ENCODE results near the gene MKLN1. TPM values are rescaled to one million over a fixed set of nuclear protein-coding genes. Genes with fewer than 3 reads are reported as not detected.

MKLN1 gene
- total RNA-seq, 1 experiment from 2014 or later: 90.2 TPM

DNA sequence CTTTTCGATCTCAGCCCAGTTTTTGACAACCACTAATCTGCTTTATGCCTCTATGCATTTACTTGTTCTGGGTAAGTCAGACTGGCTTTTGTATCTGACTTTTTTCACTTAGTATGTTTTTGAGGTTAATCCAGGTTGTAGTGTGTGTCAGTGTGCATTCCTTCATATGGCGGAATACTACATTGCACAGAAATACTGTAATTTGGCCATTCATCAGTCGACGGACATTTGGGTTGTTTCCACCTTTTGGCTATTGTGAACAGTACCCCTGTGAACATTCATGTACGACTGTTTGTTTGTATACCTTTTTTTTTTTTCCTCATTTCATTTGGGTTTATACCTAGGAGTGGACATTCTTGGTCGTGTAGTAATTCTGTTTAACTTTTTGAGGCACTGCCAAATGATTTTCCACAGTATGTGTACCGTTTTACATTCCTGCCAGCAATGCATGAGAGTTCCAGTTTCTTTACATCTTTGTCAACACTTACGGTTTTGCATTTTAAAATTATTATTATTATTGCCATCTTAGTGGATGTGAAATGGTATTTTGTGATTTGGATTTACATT lies 57.4 kb downstream of the MKLN1 start:
- ChIA-PET POLR2A (ENCODE audit: low non-redundant PET) (no interaction called here), CTCF (no interaction called here)
- intact Hi-C loops (cut with micrococcal nuclease; ENCODE audit: unreplicated experiment): no loop called here
- DNase-seq (ENCODE audit: low spot score): no peak
- no TSS peak for BruUV-seq (replicated peaks)
- H3K27ac ChIP-seq (ENCODE audit: low read depth, low read length, poor library complexity, severe bottlenecking): no peak overlapping the region
- H3K4me1 ChIP-seq (ENCODE audit: insufficient read depth, low read length, poor library complexity, severe bottlenecking): peaks cover 15% of the 10 kb centered on the region
- no peaks in the 10 kb centered on the region for H3K36me3 ChIP-seq (ENCODE audit: insufficient read depth, low read length, poor library complexity, severe bottlenecking)
- no peaks in the 10 kb centered on the region for H3K27me3 ChIP-seq (replicated peaks; ENCODE audit: insufficient read depth, low read depth, low read length, poor library complexity)
- TF ChIP-seq, protein P1, sequence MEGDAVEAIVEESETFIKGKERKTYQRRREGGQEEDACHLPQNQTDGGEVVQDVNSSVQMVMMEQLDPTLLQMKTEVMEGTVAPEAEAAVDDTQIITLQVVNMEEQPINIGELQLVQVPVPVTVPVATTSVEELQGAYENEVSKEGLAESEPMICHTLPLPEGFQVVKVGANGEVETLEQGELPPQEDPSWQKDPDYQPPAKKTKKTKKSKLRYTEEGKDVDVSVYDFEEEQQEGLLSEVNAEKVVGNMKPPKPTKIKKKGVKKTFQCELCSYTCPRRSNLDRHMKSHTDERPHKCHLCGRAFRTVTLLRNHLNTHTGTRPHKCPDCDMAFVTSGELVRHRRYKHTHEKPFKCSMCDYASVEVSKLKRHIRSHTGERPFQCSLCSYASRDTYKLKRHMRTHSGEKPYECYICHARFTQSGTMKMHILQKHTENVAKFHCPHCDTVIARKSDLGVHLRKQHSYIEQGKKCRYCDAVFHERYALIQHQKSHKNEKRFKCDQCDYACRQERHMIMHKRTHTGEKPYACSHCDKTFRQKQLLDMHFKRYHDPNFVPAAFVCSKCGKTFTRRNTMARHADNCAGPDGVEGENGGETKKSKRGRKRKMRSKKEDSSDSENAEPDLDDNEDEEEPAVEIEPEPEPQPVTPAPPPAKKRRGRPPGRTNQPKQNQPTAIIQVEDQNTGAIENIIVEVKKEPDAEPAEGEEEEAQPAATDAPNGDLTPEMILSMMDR (conservative IDR thresholded peaks at IDR 0.05; ENCODE audit: low read depth, low read length): no peak
- TF ChIP-seq EZH2 (IDR thresholded peaks at IDR 0.05; ENCODE audit: borderline replicate concordance, low read depth, low read length, poor library complexity, severe bottlenecking): no peak
- H3K9me3 ChIP-seq (ENCODE audit: low read depth, low read length, poor library complexity, severe bottlenecking): no peaks in the 10 kb centered on the region
- H3K4me3 ChIP-seq (ENCODE audit: low read depth, low read length, poor library complexity, severe bottlenecking): no peak overlapping the region

GRCh38 chr7:131388126-131388525 lies 60.5 kb downstream of the MKLN1 start:
- no peaks in the 10 kb centered on the region for H3K27me3 ChIP-seq (replicated peaks; ENCODE audit: insufficient read depth, low read depth, low read length, poor library complexity)
- peaks cover 14% of the 10 kb centered on the region for H3K4me1 ChIP-seq (ENCODE audit: insufficient read depth, low read length, poor library complexity, severe bottlenecking)
- POLR2A ChIA-PET (ENCODE audit: low non-redundant PET): no interaction called here
- no peak for TF ChIP-seq EZH2 (IDR thresholded peaks at IDR 0.05; ENCODE audit: borderline replicate concordance, low read depth, low read length, poor library complexity, severe bottlenecking)
- TF ChIP-seq, protein P1 (conservative IDR thresholded peaks at IDR 0.05; ENCODE audit: low read depth, low read length): no peak
- H3K36me3 ChIP-seq (ENCODE audit: insufficient read depth, low read length, poor library complexity, severe bottlenecking): no peaks in the 10 kb centered on the region
- H3K27ac ChIP-seq (ENCODE audit: low read depth, low read length, poor library complexity, severe bottlenecking): no peak overlapping the region
- CTCF ChIA-PET: no interaction called here
- no peak for DNase-seq (ENCODE audit: low spot score)
- no peaks in the 10 kb centered on the region for H3K9me3 ChIP-seq (ENCODE audit: low read depth, low read length, poor library complexity, severe bottlenecking)
- no TSS peak for BruUV-seq (replicated peaks)
- intact Hi-C loops (cut with micrococcal nuclease; ENCODE audit: unreplicated experiment): no loop called here
- no peak overlapping the region for H3K4me3 ChIP-seq (ENCODE audit: low read depth, low read length, poor library complexity, severe bottlenecking)

DNA sequence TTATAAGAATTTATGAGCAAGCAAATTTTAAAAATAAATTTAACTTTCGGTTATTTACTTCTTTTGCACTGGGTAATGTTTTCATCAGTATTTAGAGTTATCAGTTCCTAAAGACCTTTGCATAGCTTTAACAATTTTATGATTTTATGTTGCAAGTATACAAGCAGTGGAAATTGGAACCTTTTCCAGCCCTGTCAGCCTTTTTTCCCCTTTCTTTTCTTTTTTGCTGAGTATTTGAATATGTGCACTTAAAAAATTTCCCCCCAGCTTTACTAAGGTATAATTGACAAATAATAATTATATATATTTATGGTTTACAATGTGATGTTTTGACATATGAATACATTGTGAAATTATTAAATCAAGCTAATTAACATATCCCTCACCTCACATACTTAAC lies 62.6 kb downstream of the MKLN1 start:
- no peaks in the 10 kb centered on the region for H3K9me3 ChIP-seq (ENCODE audit: low read depth, low read length, poor library complexity, severe bottlenecking)
- POLR2A ChIA-PET (ENCODE audit: low non-redundant PET): no interaction called here
- CTCF ChIA-PET: no interaction called here

More for the DNA sequence above, 62.6 kb downstream of the MKLN1 start:
- intact Hi-C loops (cut with micrococcal nuclease; ENCODE audit: unreplicated experiment): no loop called here
- DNase-seq (ENCODE audit: low spot score): no peak
- Histone ChIP-seq H3K4me3 (ENCODE audit: low read depth, low read length, poor library complexity, severe bottlenecking) (no peak overlapping the region), H3K36me3 (ENCODE audit: insufficient read depth, low read length, poor library complexity, severe bottlenecking) (no peaks in the 10 kb centered on the region), H3K4me1 (ENCODE audit: insufficient read depth, low read length, poor library complexity, severe bottlenecking) (peaks cover 5% of the 10 kb centered on the region), H3K27ac (ENCODE audit: low read depth, low read length, poor library complexity, severe bottlenecking) (no peak overlapping the region), H3K27me3 (replicated peaks; ENCODE audit: insufficient read depth, low read depth, low read length, poor library complexity) (no peaks in the 10 kb centered on the region)
- TF ChIP-seq, protein P1 (conservative IDR thresholded peaks at IDR 0.05; ENCODE audit: low read depth, low read length): no peak
- TF ChIP-seq EZH2 (IDR thresholded peaks at IDR 0.05; ENCODE audit: borderline replicate concordance, low read depth, low read length, poor library complexity, severe bottlenecking): no peak
- BruUV-seq (replicated peaks): no TSS peak
